HepG2 (cell line): ENCODE results near the gene KCTD21. TPM values are rescaled to one million over a fixed set of nuclear protein-coding genes. Genes with fewer than 3 reads are reported as not detected.

Experiments
- CAMTA2 ChIP-seq: sonication (generic); formaldehyde crosslinking; IDR thresholded peaks from 2 replicates; pipeline ENCODE4 v1.4.0; 2020; ENCODE audit warnings: mild to moderate bottlenecking, missing genetic modification reagents, borderline replicate concordance
- CBX1 ChIP-seq: IDR thresholded peaks from one replicate; pipeline ENCODE4 v1.6.1; 2016; ENCODE audit warnings: antibody characterized with exemption, low read depth
- CEBPG ChIP-seq: IDR thresholded peaks from 2 replicates; pipeline ENCODE4 v1.6.1; 2016
- DNMT3B ChIP-seq: conservative IDR thresholded peaks from 2 replicates; pipeline ENCODE4 v1.6.1; 2016; ENCODE audit warnings: missing biosample characterization, control low read depth
- JUNB ChIP-seq: sonication (generic); formaldehyde crosslinking; IDR thresholded peaks from 2 replicates; pipeline ENCODE4 v1.8.0; 2022; ENCODE audit warnings: missing genetic modification reagents, mild to moderate bottlenecking, borderline replicate concordance
- ZC3H4 ChIP-seq: sonication (generic); formaldehyde crosslinking; IDR thresholded peaks from 2 replicates; pipeline ENCODE4 v1.4.0; 2020; ENCODE audit warnings: missing genetic modification reagents, borderline replicate concordance
- ZNF142 ChIP-seq: sonication (generic); formaldehyde crosslinking; IDR thresholded peaks from 2 replicates; pipeline ENCODE4 v1.4.0; 2020; ENCODE audit warnings: missing genetic modification reagents
- ZNF337 ChIP-seq: sonication (generic); formaldehyde crosslinking; IDR thresholded peaks from 2 replicates; pipeline ENCODE4 v1.5.1; 2020; ENCODE audit warnings: missing genetic modification reagents, low read depth, mild to moderate bottlenecking, borderline replicate concordance
- ZNF546 ChIP-seq: sonication (generic); formaldehyde crosslinking; conservative IDR thresholded peaks from 2 replicates; pipeline ENCODE4 v1.8.1; 2023; ENCODE audit warnings: mild to moderate bottlenecking, missing genetic modification reagents
- ZNF562 ChIP-seq: sonication (generic); formaldehyde crosslinking; IDR thresholded peaks from 2 replicates; pipeline ENCODE4 v1.8.0; 2022; ENCODE audit warnings: missing genetic modification reagents, borderline replicate concordance
- ZNF784 ChIP-seq: sonication (generic); formaldehyde crosslinking; IDR thresholded peaks from 2 replicates; pipeline ENCODE4 v1.5.1; 2020; ENCODE audit warnings: missing genetic modification reagents, mild to moderate bottlenecking, borderline replicate concordance
- polyA plus RNA-seq, 8 experiments: library from polyadenylated mRNA; depleted of rRNA in 3 of 8; stranded (reverse) in 7 of 8; unstranded in 1 of 8; fragments of >200 nt; fragmentation: Illumina TruSeq in 4 of 8; extraction: Trizol in 4 of 8; gene quantifications; 2 replicates each; pipeline versions ENCODE4 v1.2.1 to v1.2.3, GENCODE V29; 2011 to 2016; ENCODE audit warnings: low read depth in 4 of 8, missing spikeins in 1 of 8, mixed read lengths in 1 of 8; ENCODE audit not compliant: insufficient read depth in 1 of 8
- total RNA-seq, 5 experiments: library from RNA; depleted of rRNA; stranded (reverse); fragments of >200 nt; fragmentation: Illumina TruSeq; extraction: Trizol; gene quantifications; 2 replicates each; pipeline ENCODE4 v1.2.3, GENCODE V29; 2016; ENCODE audit warnings: low read depth in 1 of 5
- TF ChIP-seq, protein P1 (sequence below): sonication (generic); formaldehyde crosslinking; IDR thresholded peaks from 2 replicates; pipeline ENCODE4 v1.4.0; 2020; ENCODE audit warnings: missing genetic modification reagents
- TF ChIP-seq, protein P2 (sequence below): sonication (generic); formaldehyde crosslinking; IDR thresholded peaks from 2 replicates; pipeline ENCODE4 v1.8.1; 2022; ENCODE audit warnings: low read depth, mild to moderate bottlenecking, missing genetic modification reagents
- TF ChIP-seq, protein P3 (sequence below): sonication (generic); formaldehyde crosslinking; IDR thresholded peaks from 2 replicates; pipeline ENCODE4 v1.8.0; 2022; ENCODE audit warnings: mild to moderate bottlenecking, missing genetic modification reagents, moderate library complexity

Gene KCTD21
- total and polyA plus RNA-seq, 2 of the 13 experiments (the other 11 are each of a cell fraction or from before 2014, with no cell fraction given): 3.1 to 13.5 TPM

- TF ChIP-seq, protein P1, sequence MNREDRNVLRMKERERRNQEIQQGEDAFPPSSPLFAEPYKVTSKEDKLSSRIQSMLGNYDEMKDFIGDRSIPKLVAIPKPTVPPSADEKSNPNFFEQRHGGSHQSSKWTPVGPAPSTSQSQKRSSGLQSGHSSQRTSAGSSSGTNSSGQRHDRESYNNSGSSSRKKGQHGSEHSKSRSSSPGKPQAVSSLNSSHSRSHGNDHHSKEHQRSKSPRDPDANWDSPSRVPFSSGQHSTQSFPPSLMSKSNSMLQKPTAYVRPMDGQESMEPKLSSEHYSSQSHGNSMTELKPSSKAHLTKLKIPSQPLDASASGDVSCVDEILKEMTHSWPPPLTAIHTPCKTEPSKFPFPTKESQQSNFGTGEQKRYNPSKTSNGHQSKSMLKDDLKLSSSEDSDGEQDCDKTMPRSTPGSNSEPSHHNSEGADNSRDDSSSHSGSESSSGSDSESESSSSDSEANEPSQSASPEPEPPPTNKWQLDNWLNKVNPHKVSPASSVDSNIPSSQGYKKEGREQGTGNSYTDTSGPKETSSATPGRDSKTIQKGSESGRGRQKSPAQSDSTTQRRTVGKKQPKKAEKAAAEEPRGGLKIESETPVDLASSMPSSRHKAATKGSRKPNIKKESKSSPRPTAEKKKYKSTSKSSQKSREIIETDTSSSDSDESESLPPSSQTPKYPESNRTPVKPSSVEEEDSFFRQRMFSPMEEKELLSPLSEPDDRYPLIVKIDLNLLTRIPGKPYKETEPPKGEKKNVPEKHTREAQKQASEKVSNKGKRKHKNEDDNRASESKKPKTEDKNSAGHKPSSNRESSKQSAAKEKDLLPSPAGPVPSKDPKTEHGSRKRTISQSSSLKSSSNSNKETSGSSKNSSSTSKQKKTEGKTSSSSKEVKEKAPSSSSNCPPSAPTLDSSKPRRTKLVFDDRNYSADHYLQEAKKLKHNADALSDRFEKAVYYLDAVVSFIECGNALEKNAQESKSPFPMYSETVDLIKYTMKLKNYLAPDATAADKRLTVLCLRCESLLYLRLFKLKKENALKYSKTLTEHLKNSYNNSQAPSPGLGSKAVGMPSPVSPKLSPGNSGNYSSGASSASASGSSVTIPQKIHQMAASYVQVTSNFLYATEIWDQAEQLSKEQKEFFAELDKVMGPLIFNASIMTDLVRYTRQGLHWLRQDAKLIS (CRISPR knock-in tag): no peak
- TF ChIP-seq ZNF546 (CRISPR knock-in tag): no peak
- no peak for TF ChIP-seq CBX1
- peak; percentile 70; the same call in 1 of the 2 replicates for TF ChIP-seq DNMT3B (CRISPR knock-in tag)
- no peak for TF ChIP-seq ZNF784
- no peak for TF ChIP-seq ZNF142 (CRISPR knock-in tag)
- TF ChIP-seq ZNF337 (CRISPR knock-in tag): no peak
- TF ChIP-seq, protein P2, sequence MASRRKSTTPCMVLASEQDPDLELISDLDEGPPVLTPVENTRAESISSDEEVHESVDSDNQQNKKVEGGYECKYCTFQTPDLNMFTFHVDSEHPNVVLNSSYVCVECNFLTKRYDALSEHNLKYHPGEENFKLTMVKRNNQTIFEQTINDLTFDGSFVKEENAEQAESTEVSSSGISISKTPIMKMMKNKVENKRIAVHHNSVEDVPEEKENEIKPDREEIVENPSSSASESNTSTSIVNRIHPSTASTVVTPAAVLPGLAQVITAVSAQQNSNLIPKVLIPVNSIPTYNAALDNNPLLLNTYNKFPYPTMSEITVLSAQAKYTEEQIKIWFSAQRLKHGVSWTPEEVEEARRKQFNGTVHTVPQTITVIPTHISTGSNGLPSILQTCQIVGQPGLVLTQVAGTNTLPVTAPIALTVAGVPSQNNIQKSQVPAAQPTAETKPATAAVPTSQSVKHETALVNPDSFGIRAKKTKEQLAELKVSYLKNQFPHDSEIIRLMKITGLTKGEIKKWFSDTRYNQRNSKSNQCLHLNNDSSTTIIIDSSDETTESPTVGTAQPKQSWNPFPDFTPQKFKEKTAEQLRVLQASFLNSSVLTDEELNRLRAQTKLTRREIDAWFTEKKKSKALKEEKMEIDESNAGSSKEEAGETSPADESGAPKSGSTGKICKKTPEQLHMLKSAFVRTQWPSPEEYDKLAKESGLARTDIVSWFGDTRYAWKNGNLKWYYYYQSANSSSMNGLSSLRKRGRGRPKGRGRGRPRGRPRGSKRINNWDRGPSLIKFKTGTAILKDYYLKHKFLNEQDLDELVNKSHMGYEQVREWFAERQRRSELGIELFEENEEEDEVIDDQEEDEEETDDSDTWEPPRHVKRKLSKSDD: no peak
- TF ChIP-seq ZNF562 (CRISPR knock-in tag): no peak
- 0 out of 2 replicates have a peak, but pooled peaks have one; percentile 37 for TF ChIP-seq CEBPG
- TF ChIP-seq, protein P3, sequence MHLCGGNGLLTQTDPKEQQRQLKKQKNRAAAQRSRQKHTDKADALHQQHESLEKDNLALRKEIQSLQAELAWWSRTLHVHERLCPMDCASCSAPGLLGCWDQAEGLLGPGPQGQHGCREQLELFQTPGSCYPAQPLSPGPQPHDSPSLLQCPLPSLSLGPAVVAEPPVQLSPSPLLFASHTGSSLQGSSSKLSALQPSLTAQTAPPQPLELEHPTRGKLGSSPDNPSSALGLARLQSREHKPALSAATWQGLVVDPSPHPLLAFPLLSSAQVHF: no peak
- no peak for TF ChIP-seq ZC3H4
- TF ChIP-seq JUNB (CRISPR knock-in tag): no peak
- no peak for TF ChIP-seq CAMTA2 (CRISPR knock-in tag)
Measured at GRCh38 chr11:78156127-78156844, 32.1 kb downstream of the KCTD21 start (continued).
